ENCODE measurements around the gene CAPN8.
A peak's percentile ranks its signal among the peaks of the same experiment; 100 is the strongest.

Gene CAPN8

GRCh38 chr1:223707256-223708000, 41.9 kb upstream of the CAPN8 start:
- peak; percentile 95 to 99 for DNase-seq (ENCODE audit: low read depth in 2 of 2)
- TF ChIP-seq CTCF (IDR thresholded peaks at IDR 0.05; ENCODE audit: low read depth, low read length), result no peak

GRCh38 chr1:223706077-223706973, 40.8 kb upstream of the CAPN8 start:
- no peak for TF ChIP-seq CTCF (IDR thresholded peaks at IDR 0.05; ENCODE audit: low read depth, low read length)
- H3K4me3 ChIP-seq (replicated peaks in 1 of 2; ENCODE audit: low read depth in 2 of 2, low read length in 2 of 2), result no peak overlapping the region
- peak; percentile 90 to 95 for DNase-seq (ENCODE audit: low read depth in 2 of 2)

More at GRCh38 chr1:223707256-223708000, 41.9 kb upstream of the CAPN8 start:
- peak overlapping the region in 1 of 2 donors; percentile 22 for H3K4me3 ChIP-seq (replicated peaks in 1 of 2; ENCODE audit: low read depth in 2 of 2, low read length in 2 of 2)

DNA sequence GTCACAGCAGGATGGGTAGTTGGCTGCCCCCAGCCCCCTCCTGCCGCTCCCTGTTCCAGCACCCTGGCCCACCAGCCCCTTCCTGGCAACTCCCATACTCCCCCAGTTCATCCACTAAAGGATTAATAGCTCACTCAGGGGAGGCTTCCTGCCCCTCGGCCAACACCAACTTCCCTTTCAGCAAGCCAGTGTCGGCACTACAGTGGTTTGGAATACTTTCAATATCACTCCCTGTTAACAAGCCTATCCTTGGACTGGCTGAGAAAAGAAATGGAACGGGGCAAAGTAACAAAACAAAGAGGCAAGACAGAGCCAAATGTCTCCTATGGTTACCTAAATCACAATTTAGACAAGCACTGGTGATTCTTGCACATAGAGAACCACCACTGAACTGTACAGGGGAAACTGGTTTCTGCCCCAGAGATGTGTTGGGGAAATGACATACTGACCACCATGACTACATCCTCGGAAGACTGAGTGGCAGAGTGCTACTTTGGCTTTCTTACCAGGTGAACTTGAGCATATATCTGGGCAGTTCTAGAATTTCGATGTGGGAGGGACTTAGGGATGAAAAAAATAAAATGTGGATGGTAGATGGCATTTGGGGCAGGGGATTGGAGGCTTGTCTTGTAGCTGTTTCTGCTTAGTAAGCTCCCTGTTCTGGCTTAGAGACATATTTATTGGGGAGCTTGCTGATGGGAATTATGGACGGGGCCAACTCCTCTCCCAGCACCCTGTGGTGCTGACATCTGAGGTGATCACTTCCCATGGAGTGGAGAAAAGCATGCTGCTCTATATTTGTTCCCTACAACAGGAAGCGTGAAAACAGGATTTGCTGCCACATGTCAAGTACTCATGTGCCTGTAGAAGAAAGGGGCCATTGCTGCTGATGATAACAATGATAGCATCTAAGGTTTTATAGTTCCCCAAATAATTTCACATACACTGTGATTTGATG, 39.7 kb upstream of the CAPN8 start:
- DNase-seq (ENCODE audit: low read depth in 2 of 2), result peak; percentile 53 to 84
- no peak overlapping the region for H3K4me3 ChIP-seq (replicated peaks in 1 of 2; ENCODE audit: low read depth in 2 of 2, low read length in 2 of 2)
- TF ChIP-seq CTCF (IDR thresholded peaks at IDR 0.05; ENCODE audit: low read depth, low read length), result no peak

DNA sequence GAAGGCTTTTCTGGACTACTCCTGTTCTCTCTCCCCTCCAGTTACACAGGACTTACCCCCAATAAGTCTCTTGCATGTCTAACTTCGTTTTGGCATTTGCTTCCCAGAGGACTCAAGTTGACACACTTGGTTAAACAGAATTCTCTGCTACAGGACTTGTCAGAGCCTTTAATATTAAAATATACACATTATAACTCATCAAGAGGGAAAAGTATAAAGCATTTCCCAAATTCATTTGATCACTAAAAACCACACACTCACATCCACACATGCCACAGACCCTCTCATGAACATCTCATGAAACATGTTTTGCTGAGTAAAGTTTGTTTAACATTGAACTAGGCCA, 38.1 kb upstream of the CAPN8 start:
- TF ChIP-seq CTCF (IDR thresholded peaks at IDR 0.05; ENCODE audit: low read depth, low read length), result no peak
- H3K4me3 ChIP-seq (replicated peaks in 1 of 2; ENCODE audit: low read depth in 2 of 2, low read length in 2 of 2), result no peak overlapping the region
- DNase-seq (ENCODE audit: low read depth in 2 of 2), result no peak

DNA sequence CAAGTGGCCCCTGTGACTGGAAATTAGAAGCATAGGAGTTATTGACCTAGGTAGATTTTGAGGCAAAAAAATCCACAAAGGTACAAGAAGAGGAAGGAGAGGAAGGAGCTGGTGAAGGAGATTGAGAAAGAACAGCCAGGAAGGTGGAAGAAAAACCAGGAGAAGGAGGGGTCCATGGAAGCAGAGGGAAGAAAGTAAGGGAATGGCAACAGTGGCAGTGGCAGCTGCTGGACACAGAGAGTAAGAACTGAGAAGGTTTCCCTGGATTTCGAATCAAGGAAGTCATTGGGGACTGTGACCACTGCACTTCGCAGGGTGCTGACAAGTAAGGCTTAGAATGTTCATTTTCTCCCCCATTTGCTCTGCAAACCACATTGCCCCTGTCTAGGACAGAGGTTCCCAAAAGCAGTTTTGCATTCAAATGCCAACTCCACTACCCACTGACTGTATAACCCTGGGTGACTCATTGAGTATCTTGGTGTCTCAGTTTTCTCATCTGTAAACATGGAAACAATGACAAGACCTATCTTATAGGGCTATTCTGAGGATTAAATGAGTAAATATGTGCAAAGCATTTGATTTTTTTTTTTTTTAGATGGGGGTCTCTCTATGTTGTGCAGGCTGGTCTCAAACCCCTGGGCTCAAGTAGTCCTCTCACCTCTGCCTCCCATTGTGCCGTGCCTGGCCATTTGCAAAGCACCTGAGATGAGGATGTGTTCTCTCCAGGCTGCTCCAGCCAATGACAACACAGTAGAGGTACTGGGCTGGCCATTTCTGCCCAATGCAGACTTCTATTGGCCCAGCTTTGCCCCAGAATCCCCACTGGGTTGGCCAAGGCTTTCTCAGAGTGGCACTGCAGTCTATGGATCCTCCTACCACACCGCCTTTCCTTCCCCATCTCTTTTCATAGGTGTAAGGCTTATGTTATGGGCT, 37.5 kb upstream of the CAPN8 start:
- peak overlapping the region in 1 of 2 donors; percentile 28 for H3K4me3 ChIP-seq (replicated peaks in 1 of 2; ENCODE audit: low read depth in 2 of 2, low read length in 2 of 2)
- DNase-seq (ENCODE audit: low read depth in 2 of 2), result peak in 1 of 2 donors; percentile 78
- TF ChIP-seq CTCF (IDR thresholded peaks at IDR 0.05; ENCODE audit: low read depth, low read length), result no peak

Measured in cardiac fibroblast (primary cell).